HG02943 (cell line): ENCODE results near the gene PSMD13.

ENCODE experiments used
- ATAC-seq: cut with Tn5 transposase; IDR thresholded peaks from one replicate; pipeline ENCODE4 v1.9.1; 2021; ENCODE audit warnings: mild to moderate bottlenecking, low read depth, moderate library complexity; ENCODE audit not compliant: unreplicated experiment

PSMD13 gene

GRCh38 chr11:203945-204586 lies 32.7 kb upstream of the PSMD13 start:
- no peak for ATAC-seq

- no peak for ATAC-seq
Measured at GRCh38 chr11:204587-205109, 32.1 kb upstream of the PSMD13 start.

GRCh38 chr11:205221-206001 lies 31.4 kb upstream of the PSMD13 start:
- ATAC-seq, result no peak

GRCh38 chr11:206002-206384 lies 30.8 kb upstream of the PSMD13 start:
- no peak for ATAC-seq

- peak; percentile 3 for ATAC-seq
Measured at GRCh38 chr11:206526-207207, 30.1 kb upstream of the PSMD13 start.

- peak; percentile 66 for ATAC-seq
Measured at GRCh38 chr11:207208-207862, 29.4 kb upstream of the PSMD13 start, which contains the start of the genes BET1L and RIC8A. Gene BET1L (minus strand): TSS chr11:207399. CDS start chr11:207321, 78 bp downstream. Gene RIC8A (plus strand): TSS chr11:207708. CDS start chr11:208855, 1,147 bp downstream.

GRCh38 chr11:207863-208180 lies 29.0 kb upstream of the PSMD13 start:
- ATAC-seq, result peak; percentile 3

GRCh38 chr11:208181-208916 lies 28.4 kb upstream of the PSMD13 start:
- no peak for ATAC-seq

- ATAC-seq, result no peak
Measured at GRCh38 chr11:208917-209260, 27.9 kb upstream of the PSMD13 start.

- no peak for ATAC-seq
Measured at GRCh38 chr11:209275-210121, 27.3 kb upstream of the PSMD13 start.

GRCh38 chr11:210122-210802 lies 26.5 kb upstream of the PSMD13 start:
- ATAC-seq, result no peak

GRCh38 chr11:210803-211180 lies 26.0 kb upstream of the PSMD13 start:
- no peak for ATAC-seq

GRCh38 chr11:211295-211694 lies 25.5 kb upstream of the PSMD13 start:
- ATAC-seq, result no peak

- ATAC-seq, result no peak
Measured at GRCh38 chr11:211741-212140, 25.0 kb upstream of the PSMD13 start.

GRCh38 chr11:212150-213100 lies 24.4 kb upstream of the PSMD13 start:
- no peak for ATAC-seq

- no peak for ATAC-seq
Measured at GRCh38 chr11:213111-213510, 23.7 kb upstream of the PSMD13 start.

- ATAC-seq, result no peak
Measured at GRCh38 chr11:214083-214482, 22.7 kb upstream of the PSMD13 start.

- no peak for ATAC-seq
Measured at GRCh38 chr11:215581-216037, 21.2 kb upstream of the PSMD13 start.
